CD4-positive, alpha-beta T cell treated with Interleukin-15 for 4 hours (primary cell): Measurements from ENCODE around the gene FNDC3B.

Experiments used
- DNase-seq: peaks from one replicate; pipeline ENCODE4 v3.0.0-alpha.2; 2020; ENCODE audit warnings: low spot score

The FNDC3B gene

GRCh38 chr3:172369590-172370259, 330.3 kb downstream of the FNDC3B start:
- no peak for DNase-seq

- no peak for DNase-seq
These were observed 331.0 kb downstream of the FNDC3B start for GRCh38 chr3:172370419-172370818.

- DNase-seq: no peak
These were observed 332.2 kb downstream of the FNDC3B start for GRCh38 chr3:172371544-172371943.

GRCh38 chr3:172372895-172373294, 333.5 kb downstream of the FNDC3B start:
- DNase-seq: no peak

- DNase-seq: no peak
These were observed 334.5 kb downstream of the FNDC3B start for GRCh38 chr3:172373912-172374311.

- no peak for DNase-seq
These were observed 335.9 kb downstream of the FNDC3B start for GRCh38 chr3:172375206-172375850.

- no peak for DNase-seq
These were observed 337.0 kb downstream of the FNDC3B start for GRCh38 chr3:172376402-172376801.

- no peak for DNase-seq
These were observed 337.5 kb downstream of the FNDC3B start for GRCh38 chr3:172376881-172377280.

GRCh38 chr3:172378439-172378838, 339.1 kb downstream of the FNDC3B start:
- DNase-seq: no peak

GRCh38 chr3:172379372-172379771, 340.0 kb downstream of the FNDC3B start:
- no peak for DNase-seq

GRCh38 chr3:172380632-172381031, 341.3 kb downstream of the FNDC3B start:
- DNase-seq: no peak

GRCh38 chr3:172383306-172383796, 344.0 kb downstream of the FNDC3B start:
- DNase-seq: no peak

- no peak for DNase-seq
These were observed 345.5 kb downstream of the FNDC3B start for GRCh38 chr3:172384836-172385235.

GRCh38 chr3:172387728-172388127, 348.4 kb downstream of the FNDC3B start:
- no peak for DNase-seq

- no peak for DNase-seq
These were observed 349.2 kb downstream of the FNDC3B start for GRCh38 chr3:172388412-172389078.

- no peak for DNase-seq
These were observed 351.4 kb downstream of the FNDC3B start for GRCh38 chr3:172390792-172391191.

GRCh38 chr3:172391592-172392302, 352.4 kb downstream of the FNDC3B start:
- no peak for DNase-seq

GRCh38 chr3:172394692-172395091, 355.3 kb downstream of the FNDC3B start:
- DNase-seq: no peak

GRCh38 chr3:172396400-172396799, 357.0 kb downstream of the FNDC3B start:
- no peak for DNase-seq

GRCh38 chr3:172397716-172398405, 358.5 kb downstream of the FNDC3B start:
- no peak for DNase-seq

GRCh38 chr3:172398484-172398883, 359.1 kb downstream of the FNDC3B start:
- DNase-seq: no peak

GRCh38 chr3:172402090-172402489, 362.7 kb downstream of the FNDC3B start:
- no peak for DNase-seq
